ENCODE results near the gene CFAP100. TPM values are rescaled to one million over a fixed set of nuclear protein-coding genes. Genes with fewer than 3 reads are reported as not detected.

Gene CFAP100
- total and polyA plus RNA-seq, 10 of the 15 experiments (the other 5 are each of a cell fraction or from before 2014, with no cell fraction given), result 0.04 to 0.27 TPM; not detected in 8

GRCh38 chr3:126412841-126413692, 18.4 kb downstream of the CFAP100 start:
- H3K36me3 ChIP-seq (ENCODE audit: control insufficient read depth in 2 of 2, insufficient read depth in 2 of 2, low read length in 1 of 2), result no peaks in the 10 kb centered on the region
- intact Hi-C loops (cut with micrococcal nuclease; ENCODE audit: unreplicated experiment) (no loop called here), in situ Hi-C loops (cut with MboI) (no loop called here)
- WGBS (ENCODE audit: insufficient coverage, insufficient replicate concordance, low lambda C conversion rate, missing lambda C conversion rate), result 46% methylated on average over 6 of the region's 6 CpGs
- no TSS peak for BruUV-seq (replicated peaks)
- ChIA-PET SMC1A (ENCODE audit: uncharacterized antibody, unreplicated experiment) (no interaction called here), POLR2A (no interaction called here), CTCF (interaction anchor here (1.0 kb wide), 2 partner anchors 23 to 169 kb away, joined by 3 to 4 read pairs; no protein-coding TSS in a partner anchor), RAD21 (ENCODE audit: unreplicated experiment) (no interaction called here)
- TF ChIP-seq TAF1 (IDR thresholded peaks at IDR 0.05; ENCODE audit: borderline replicate concordance, low read depth, low read length), result no peak
- TF ChIP-seq JUNB (IDR thresholded peaks at IDR 0.05), result no peak
- no peak for TF ChIP-seq ZBTB4 (CRISPR knock-in tag; IDR thresholded peaks at IDR 0.05)
- TF ChIP-seq RFX5 (IDR thresholded peaks at IDR 0.05; ENCODE audit: low read depth, low read length), result no peak
- no peak for TF ChIP-seq ELK1 (IDR thresholded peaks at IDR 0.05; ENCODE audit: low read depth, low read length)
- no peaks in the 10 kb centered on the region; a peak in 1 of 4 replicates for H3K27me3 ChIP-seq (replicated peaks in 1 of 2; ENCODE audit: control insufficient read depth in 2 of 2, insufficient read depth in 2 of 2, low read length in 1 of 2)
- H3K27ac ChIP-seq (ENCODE audit: control insufficient read depth, insufficient read depth), result no peak overlapping the region
- H3K9me3 ChIP-seq (replicated peaks; ENCODE audit: control insufficient read depth, insufficient read depth, low read length), result no peaks in the 10 kb centered on the region
- no peaks in the 10 kb centered on the region for H3K79me2 ChIP-seq (ENCODE audit: control insufficient read depth, insufficient read depth, low read length)
- no peaks in the 10 kb centered on the region for H4K20me1 ChIP-seq (ENCODE audit: control insufficient read depth, insufficient read depth)
- no peak overlapping the region for H3K4me2 ChIP-seq (ENCODE audit: control insufficient read depth, insufficient read depth)
- H3K4me1 ChIP-seq (ENCODE audit: control insufficient read depth, insufficient read depth, low read length), result no peaks in the 10 kb centered on the region
- no peak overlapping the region for H3K4me3 ChIP-seq
- ATAC-seq, result no peak
- DNase-seq (ENCODE audit: low read depth, low spot score), result no peak
- H3K9ac ChIP-seq (ENCODE audit: control insufficient read depth, insufficient read depth, low read length), result no peak overlapping the region
- FAIRE-seq, result no peak
- no peak overlapping the region for H2AFZ ChIP-seq (ENCODE audit: control insufficient read depth, low read depth, low read length)

Data from GM12878 (cell line).